Urothelium cell line (cell line): ENCODE results near the gene AGXT2.

ENCODE experiments used
- DNase-seq: peaks from one replicate; pipeline ENCODE4 v3.0.0; 2011; ENCODE audit warnings: low spot score, mixed read lengths
- FAIRE-seq: peaks from 2 replicates; lab custom pipeline; 2011; peaks lifted over from hg19 to GRCh38; lab: Jason Lieb, UNC

The AGXT2 gene

DNA sequence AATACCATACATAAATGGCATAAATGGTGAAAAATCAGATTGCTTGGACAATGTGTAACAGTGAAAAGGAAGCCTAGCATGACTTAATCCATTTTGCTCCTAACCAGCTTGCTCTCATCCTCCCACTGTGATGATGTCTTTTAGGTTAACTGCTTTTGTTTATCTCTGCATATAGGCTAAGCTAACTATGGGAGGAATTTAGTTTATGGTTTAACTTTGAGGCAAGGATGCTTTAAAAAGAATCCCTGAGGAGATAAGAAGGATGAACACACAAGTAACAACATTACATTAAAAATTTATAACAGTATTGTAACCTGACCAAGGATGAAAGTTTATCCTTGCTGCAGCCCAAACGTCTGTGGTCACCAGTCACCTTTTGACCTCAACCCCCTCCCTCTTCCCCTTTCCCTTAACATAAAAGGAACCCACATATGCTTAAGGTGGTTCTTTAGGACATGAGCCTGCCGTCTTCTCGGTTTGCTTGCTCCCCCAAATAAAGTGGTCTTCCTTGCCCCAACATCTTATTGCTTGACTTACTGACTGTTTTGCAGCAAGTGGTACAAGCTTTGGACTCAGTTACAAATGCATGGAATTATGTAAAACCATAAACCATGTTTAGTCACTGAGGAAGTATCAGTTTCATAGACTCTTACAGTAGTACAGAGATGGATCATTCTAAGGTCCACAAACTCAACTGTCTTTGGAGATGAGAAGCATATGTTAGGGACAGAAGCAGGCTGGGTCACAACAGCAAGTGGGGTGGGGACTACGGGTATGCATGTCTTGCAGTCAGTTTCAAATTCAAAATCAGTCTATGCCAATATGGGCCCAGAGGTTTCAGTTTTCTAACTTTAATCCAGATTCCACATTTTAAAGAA is 31.3 kb downstream of the AGXT2 start:
- DNase-seq, result no peak
- FAIRE-seq, result no peak

DNA sequence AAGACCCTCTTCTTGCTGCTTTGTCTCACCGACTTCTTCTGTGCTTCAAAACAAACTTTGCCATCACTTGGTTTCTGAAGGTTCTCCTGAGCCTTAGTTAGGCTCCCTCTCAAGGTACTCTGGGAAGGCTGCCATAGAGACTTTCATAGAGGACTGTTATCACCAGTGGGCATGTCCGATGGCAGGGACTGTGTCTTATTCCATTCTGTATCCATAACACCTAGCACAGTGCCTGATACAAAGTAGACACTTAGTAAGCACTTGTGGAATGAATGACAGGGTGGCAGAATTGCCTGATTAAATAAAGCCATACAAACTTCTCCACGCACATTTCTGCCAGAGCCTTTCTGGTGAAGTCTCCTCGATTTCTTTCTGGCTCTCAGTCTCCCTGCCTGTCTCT is 32.7 kb downstream of the AGXT2 start:
- DNase-seq (no peak), FAIRE-seq (no peak)

DNA sequence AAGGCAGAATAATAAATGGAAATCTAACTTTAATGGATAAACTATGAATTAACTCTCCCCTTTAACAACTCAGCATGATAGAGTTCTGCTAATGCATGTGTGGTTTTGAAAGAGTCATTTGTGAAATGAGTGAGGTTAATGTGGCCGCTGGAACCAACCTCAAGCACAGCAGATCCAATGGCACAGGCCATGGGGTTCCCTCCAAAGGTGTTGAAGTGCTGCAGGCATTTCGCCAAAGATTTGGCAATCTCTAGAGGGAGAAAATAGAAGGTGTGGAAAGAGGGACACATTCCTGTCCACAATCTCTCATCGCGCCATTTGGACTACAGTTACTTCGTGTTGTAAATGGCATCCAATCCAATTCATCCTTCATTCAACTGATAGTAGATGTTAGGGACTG is 35.0 kb downstream of the AGXT2 start:
- DNase-seq (no peak), FAIRE-seq (no peak)

DNA sequence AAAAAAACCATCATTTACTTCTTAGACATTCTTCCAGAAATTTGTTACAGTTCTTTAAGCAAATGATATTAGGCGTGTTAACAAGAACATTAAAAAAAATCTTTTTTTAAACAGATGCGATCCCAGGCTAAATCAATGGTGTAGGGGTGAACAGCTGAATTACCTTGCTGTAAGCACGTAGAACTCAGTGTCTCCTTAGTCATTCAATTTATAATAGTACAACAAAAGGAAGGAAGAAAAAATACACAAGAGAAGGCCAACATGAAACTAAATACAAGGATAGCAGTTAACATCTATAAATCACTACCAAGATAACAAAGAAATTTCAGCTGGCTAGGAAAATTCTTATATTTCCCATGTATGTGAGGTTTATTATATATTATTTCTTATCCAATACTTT is 35.4 kb downstream of the AGXT2 start:
- FAIRE-seq (no peak), DNase-seq (no peak)

- no peak for FAIRE-seq
Observed at GRCh38 chr5:35010676-35011075, 37.1 kb downstream of the AGXT2 start.

GRCh38 chr5:35009657-35010056 is 38.1 kb downstream of the AGXT2 start:
- FAIRE-seq, result no peak

More at GRCh38 chr5:35010676-35011075, 37.1 kb downstream of the AGXT2 start:
- DNase-seq, result no peak

GRCh38 chr5:35009019-35009418 is 38.7 kb downstream of the AGXT2 start:
- FAIRE-seq, result peak; percentile 79
- DNase-seq, result no peak

More at GRCh38 chr5:35009657-35010056, 38.1 kb downstream of the AGXT2 start:
- DNase-seq, result no peak

DNA sequence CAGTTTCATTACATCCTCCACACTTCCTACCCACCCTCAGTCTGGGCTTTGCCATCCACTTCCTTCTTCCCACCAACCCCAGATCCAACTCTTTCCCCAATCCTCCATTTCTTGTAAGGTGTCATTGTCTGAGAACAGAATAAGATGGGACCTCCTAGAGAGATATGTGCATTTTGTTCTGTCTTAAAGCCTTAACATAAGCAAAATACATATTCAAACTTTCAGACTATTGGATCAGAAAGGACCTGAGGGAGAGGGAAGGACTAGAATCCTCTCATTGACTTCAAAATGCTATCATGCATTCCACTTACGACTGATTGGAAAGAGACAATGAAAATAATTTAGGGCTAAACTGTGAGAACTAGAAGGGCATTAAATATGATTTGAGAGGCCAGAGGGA is 43.0 kb downstream of the AGXT2 start:
- no peak for FAIRE-seq
- no peak for DNase-seq

DNA sequence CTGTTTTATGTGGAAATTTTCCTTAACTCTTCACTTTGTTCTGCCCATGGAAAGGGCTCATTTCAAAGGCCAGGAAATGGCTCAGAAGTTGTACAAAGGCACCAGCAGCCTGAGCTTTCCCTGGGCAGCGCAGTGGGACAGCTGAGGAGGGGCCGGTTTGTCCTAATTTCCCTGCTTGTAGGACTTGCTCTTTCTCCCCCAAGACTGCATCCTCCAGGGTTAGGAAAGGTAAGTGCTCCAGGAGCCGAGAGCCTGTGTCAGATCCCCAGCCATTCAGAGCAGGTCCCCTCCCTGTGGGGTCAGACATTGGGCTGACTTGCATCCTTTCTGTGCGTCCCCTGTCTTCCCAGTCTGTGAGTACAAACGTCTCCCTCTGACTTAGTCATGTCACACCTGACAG is 43.5 kb downstream of the AGXT2 start:
- FAIRE-seq, result no peak
- no peak for DNase-seq

GRCh38 chr5:35003018-35003957 is 44.5 kb downstream of the AGXT2 start:
- peak; percentile 84 for DNase-seq
- peak; percentile 32 for FAIRE-seq

- DNase-seq (no peak), FAIRE-seq (no peak)
Observed at GRCh38 chr5:35002459-35002858, 45.3 kb downstream of the AGXT2 start.

DNA sequence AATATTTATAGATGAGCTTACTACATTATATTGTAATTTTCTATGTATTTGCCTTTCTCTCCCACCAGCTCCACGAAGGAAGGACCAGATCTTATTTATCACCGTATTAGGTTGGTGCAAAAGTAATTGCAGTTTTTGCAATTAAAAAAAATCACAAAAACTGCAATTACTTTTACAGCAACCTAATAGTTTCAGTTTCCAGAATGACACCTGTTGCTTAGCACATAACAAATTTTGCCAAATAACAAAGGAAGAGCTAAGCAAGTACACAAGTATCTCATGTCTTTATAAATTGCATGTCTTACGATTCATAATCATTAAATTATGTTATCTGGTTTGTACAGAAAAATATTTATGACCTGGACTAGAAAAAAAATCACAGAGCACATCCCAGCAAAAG is 45.9 kb downstream of the AGXT2 start:
- FAIRE-seq (no peak), DNase-seq (no peak)

- FAIRE-seq (no peak), DNase-seq (no peak)
Observed at GRCh38 chr5:34998058-34998789, 49.5 kb downstream of the AGXT2 start.

DNA sequence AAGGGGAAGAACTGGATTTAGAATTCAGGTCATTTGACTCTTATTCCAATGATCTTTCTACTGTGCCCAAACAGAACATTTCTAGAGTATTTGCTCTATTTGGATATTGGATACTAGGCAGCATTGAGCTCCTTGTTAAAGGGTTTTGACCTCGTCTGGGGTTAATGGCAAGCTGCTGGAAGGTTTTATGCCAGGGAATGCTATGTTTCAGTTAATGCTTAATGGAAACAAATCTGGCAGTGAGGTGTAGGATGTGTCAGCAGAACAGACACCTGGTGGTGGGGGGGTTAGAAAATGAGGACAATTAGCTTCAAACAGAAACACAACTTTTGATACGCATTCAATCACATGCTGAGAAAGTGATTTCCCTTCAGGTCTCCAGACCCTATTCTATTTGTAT is 51.5 kb downstream of the AGXT2 start:
- FAIRE-seq, result peak; percentile 56
- DNase-seq, result no peak

GRCh38 chr5:34993951-34994350 is 53.8 kb downstream of the AGXT2 start:
- DNase-seq (no peak), FAIRE-seq (no peak)

GRCh38 chr5:34991486-34992238 is 56.1 kb downstream of the AGXT2 start:
- FAIRE-seq (peak; percentile 9), DNase-seq (peak; percentile 23)

- no peak for DNase-seq
- FAIRE-seq, result peak; percentile 58
Observed at GRCh38 chr5:34986965-34987364, 60.8 kb downstream of the AGXT2 start.

DNA sequence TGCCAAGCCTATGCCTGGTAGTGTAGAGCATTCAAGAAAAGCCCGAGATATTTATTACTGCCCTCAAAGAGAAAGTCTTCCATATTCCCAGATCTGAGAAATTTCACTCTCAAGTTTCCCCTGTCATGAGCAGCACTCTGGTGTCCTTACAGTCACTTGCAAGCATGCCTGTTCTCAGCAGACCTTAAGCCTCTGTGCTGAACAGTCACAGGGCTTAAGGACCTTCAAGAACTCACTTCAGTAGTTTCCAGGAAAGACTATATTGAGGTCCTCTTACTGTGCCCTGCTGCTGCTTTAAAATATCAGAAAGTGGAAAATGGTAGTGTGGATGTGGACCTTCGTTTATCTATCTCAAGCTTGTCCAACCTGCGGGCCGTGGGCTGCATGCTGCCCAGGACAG is 64.9 kb downstream of the AGXT2 start:
- no peak for FAIRE-seq
- no peak for DNase-seq

DNA sequence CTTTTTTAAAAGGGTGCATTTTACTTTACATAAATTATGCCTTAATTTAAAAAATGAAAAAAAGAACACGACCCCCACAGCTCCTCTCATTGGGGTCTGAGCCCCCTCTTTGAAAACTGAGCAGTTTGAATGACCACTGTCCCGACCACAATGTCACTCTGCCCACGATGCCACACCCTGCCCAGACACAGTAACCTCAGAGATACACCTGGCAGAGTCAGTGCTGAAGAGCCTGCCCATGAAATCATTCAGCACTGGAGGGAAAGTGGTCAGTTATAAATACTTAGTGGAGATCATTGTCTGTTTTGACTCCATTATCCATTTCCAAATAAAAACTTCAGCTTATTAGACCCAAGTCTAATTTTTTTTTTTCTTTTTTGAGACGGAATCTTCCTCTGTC is 69.1 kb downstream of the AGXT2 start:
- DNase-seq (no peak), FAIRE-seq (no peak)

- FAIRE-seq (no peak), DNase-seq (no peak)
Observed at GRCh38 chr5:34977934-34978613, 69.7 kb downstream of the AGXT2 start.
